Tibial nerve (tissue), 4 donors: ENCODE data around the gene LRTM2. TPM values are rescaled to one million over a fixed set of nuclear protein-coding genes. Genes with fewer than 3 reads are reported as not detected.

Experiments
- DNase-seq, 2 donors: peaks; one replicate each; pipeline ENCODE4 v3.0.0-alpha.2; 2019; ENCODE audit warnings: low spot score in 2 of 2
- H3K27ac ChIP-seq, 4 donors: fragments of 200-600 bp; sonication (generic) in 3 of 4; one replicate each; pipeline ENCODE4 v1.5.1; 2017 to 2019; ENCODE audit warnings: mild to moderate bottlenecking in 1 of 4
- H3K27me3 ChIP-seq, 2 donors: fragments of 200-600 bp; sonication (generic) in 1 of 2; one replicate each; pipeline versions ENCODE4 v1.5.1 to v1.6.0; 2017 to 2019
- H3K36me3 ChIP-seq, 3 donors: fragments of 200-600 bp; sonication (generic); one replicate each; pipeline ENCODE4 v1.5.1; 2018 to 2019
- H3K4me1 ChIP-seq, 4 donors: fragments of 200-600 bp; sonication (generic) in 3 of 4; one replicate each; pipeline ENCODE4 v1.5.1; 2017 to 2019
- H3K4me3 ChIP-seq, 4 donors: fragments of 200-600 bp; sonication (generic) in 3 of 4; one replicate each; pipeline ENCODE4 v1.5.1; 2017 to 2019; ENCODE audit warnings: mild to moderate bottlenecking in 1 of 4, moderate library complexity in 1 of 4
- H3K9me3 ChIP-seq, 4 donors: fragments of 200-600 bp; sonication (generic) in 3 of 4; one replicate each; pipeline ENCODE4 v1.5.1; 2017 to 2019
- EP300 ChIP-seq, 2 donors: sonication (generic); formaldehyde crosslinking; IDR thresholded peaks; one replicate each; pipeline ENCODE4 v1.6.1; 2017; ENCODE audit warnings: antibody characterized with exemption in 2 of 2, mild to moderate bottlenecking in 1 of 2
- POLR2A ChIP-seq, 2 donors: fragments of 450-650 bp; IDR thresholded peaks; one replicate each; pipeline ENCODE4 v1.6.1; 2017; ENCODE audit warnings: antibody characterized with exemption in 2 of 2, mild to moderate bottlenecking in 2 of 2, moderate library complexity in 2 of 2
- WGBS, 2 donors: methylation state at CpG; one replicate each; pipeline ENCODE4 v1.1.5; 2018; 5-methylcytosine and 5-hydroxymethylcytosine counted together
- total RNA-seq, 4 donors: library from RNA; depleted of rRNA; stranded (reverse); fragments of >200 nt; gene quantifications; one replicate each; pipeline ENCODE4 v1.1.0, GENCODE V29; 2016
- TF ChIP-seq, protein P1 (sequence below), 5 experiments: fragments of 200-600 bp in 3 of 5; fragments of 450-650 bp in 2 of 5; sonication (generic) in 3 of 5; IDR thresholded peaks; one replicate each; pipeline ENCODE4 v1.5.1; 2016 to 2019; ENCODE audit warnings: antibody characterized with exemption in 5 of 5, mild to moderate bottlenecking in 3 of 5, moderate library complexity in 2 of 5

Gene LRTM2
- total RNA-seq, 4 donors from 2014 or later: not detected

GRCh38 chr12:1842183-1842904 is 22.0 kb downstream of the LRTM2 start:
- peak in 1 of 2 donors; percentile 1 for DNase-seq
- 72 to 75% methylated on average over 17 to 18 of the region's 18 CpGs for WGBS, 2 donors
- H3K9me3 ChIP-seq: no peaks in the 10 kb centered on the region

DNA sequence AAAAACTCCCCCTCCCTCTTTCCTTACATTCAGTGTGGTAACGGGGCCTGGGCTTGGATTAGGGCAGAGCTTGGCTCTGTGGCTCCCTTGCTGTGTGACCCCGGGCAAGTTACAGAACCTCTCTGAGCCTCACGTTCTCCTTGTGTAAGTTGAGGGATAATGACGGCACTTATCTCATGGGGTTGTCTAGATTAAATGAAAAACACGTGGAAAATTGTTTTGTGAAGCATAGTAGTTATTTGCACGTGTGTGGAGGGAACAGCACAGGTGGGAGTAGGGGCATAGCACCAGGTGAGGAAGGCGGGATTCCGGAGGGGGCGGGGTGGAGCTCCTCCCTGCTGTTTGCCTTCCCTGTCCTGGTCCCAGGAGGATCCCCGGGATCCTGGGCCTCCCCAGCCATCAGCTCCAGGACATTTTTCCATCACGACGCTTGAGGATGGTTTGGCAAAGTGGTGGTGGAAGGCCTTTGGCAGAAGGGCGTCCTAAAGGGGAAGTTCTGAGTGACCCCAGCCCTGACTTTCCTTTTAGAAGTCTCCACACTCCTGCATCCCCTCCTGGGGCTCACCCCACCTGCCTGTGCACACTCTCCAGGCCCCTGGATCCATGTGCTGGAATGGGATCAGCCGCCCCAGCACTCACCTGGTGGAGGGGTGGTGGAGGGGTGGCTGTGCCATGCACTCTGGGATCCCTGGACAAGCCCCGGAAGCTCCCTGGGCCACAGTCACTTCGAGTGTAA is 22.7 kb downstream of the LRTM2 start:
- Histone ChIP-seq H3K27me3 (peaks cover 0 to 24% of the 10 kb centered on the region in 2 donors), H3K9me3 (no peaks in the 10 kb centered on the region), H3K36me3 (no peaks in the 10 kb centered on the region), H3K4me1 (no peaks in the 10 kb centered on the region), H3K4me3 (no peak overlapping the region), H3K27ac (no peak overlapping the region)
- 71 to 77% methylated on average over 16 of the region's 16 CpGs for WGBS, 2 donors
- peak in 1 of 2 donors; percentile 10 for DNase-seq
- no peak for TF ChIP-seq POLR2A (IDR thresholded peaks at IDR 0.05)
- no peak for TF ChIP-seq EP300 (IDR thresholded peaks at IDR 0.05)
- TF ChIP-seq, protein P1, sequence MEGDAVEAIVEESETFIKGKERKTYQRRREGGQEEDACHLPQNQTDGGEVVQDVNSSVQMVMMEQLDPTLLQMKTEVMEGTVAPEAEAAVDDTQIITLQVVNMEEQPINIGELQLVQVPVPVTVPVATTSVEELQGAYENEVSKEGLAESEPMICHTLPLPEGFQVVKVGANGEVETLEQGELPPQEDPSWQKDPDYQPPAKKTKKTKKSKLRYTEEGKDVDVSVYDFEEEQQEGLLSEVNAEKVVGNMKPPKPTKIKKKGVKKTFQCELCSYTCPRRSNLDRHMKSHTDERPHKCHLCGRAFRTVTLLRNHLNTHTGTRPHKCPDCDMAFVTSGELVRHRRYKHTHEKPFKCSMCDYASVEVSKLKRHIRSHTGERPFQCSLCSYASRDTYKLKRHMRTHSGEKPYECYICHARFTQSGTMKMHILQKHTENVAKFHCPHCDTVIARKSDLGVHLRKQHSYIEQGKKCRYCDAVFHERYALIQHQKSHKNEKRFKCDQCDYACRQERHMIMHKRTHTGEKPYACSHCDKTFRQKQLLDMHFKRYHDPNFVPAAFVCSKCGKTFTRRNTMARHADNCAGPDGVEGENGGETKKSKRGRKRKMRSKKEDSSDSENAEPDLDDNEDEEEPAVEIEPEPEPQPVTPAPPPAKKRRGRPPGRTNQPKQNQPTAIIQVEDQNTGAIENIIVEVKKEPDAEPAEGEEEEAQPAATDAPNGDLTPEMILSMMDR (IDR thresholded peaks at IDR 0.05): no peak

More at GRCh38 chr12:1842183-1842904, 22.0 kb downstream of the LRTM2 start:
- H3K36me3 ChIP-seq: no peaks in the 10 kb centered on the region
- TF ChIP-seq EP300 (IDR thresholded peaks at IDR 0.05): no peak
- no peak for TF ChIP-seq POLR2A (IDR thresholded peaks at IDR 0.05)
- TF ChIP-seq, protein P1 (IDR thresholded peaks at IDR 0.05): no peak
- peaks cover 0 to 24% of the 10 kb centered on the region in 2 donors for H3K27me3 ChIP-seq
- H3K4me1 ChIP-seq: no peaks in the 10 kb centered on the region
- H3K4me3 ChIP-seq: no peak overlapping the region
- no peak overlapping the region for H3K27ac ChIP-seq

- no peak for DNase-seq
- H3K27ac ChIP-seq: no peak overlapping the region
- no peaks in the 10 kb centered on the region for H3K4me1 ChIP-seq
- H3K4me3 ChIP-seq: no peak overlapping the region
- no peaks in the 10 kb centered on the region for H3K36me3 ChIP-seq
- TF ChIP-seq, protein P1 (IDR thresholded peaks at IDR 0.05): no peak
- no peak for TF ChIP-seq EP300 (IDR thresholded peaks at IDR 0.05)
- no peak for TF ChIP-seq POLR2A (IDR thresholded peaks at IDR 0.05)
- H3K9me3 ChIP-seq: no peaks in the 10 kb centered on the region
- peaks cover 0 to 24% of the 10 kb centered on the region in 2 donors for H3K27me3 ChIP-seq
- 52 to 66% methylated on average over 3 of the region's 3 CpGs for WGBS, 2 donors
Measured at GRCh38 chr12:1843641-1844005, 23.3 kb downstream of the LRTM2 start.

GRCh38 chr12:1844223-1844622 is 23.9 kb downstream of the LRTM2 start:
- WGBS, 2 donors: 61 to 68% methylated on average over 10 of the region's 10 CpGs
- Histone ChIP-seq H3K4me3 (no peak overlapping the region), H3K27ac (no peak overlapping the region), H3K36me3 (no peaks in the 10 kb centered on the region), H3K4me1 (no peaks in the 10 kb centered on the region), H3K27me3 (peaks cover 0 to 24% of the 10 kb centered on the region in 2 donors), H3K9me3 (no peaks in the 10 kb centered on the region)
- TF ChIP-seq, protein P1 (IDR thresholded peaks at IDR 0.05): no peak
- TF ChIP-seq EP300 (IDR thresholded peaks at IDR 0.05) (no peak), POLR2A (IDR thresholded peaks at IDR 0.05) (no peak)
- DNase-seq: peak in 1 of 2 donors; percentile 6
